ENCODE measurements around the gene FAM240B.

Gene FAM240B

DNA sequence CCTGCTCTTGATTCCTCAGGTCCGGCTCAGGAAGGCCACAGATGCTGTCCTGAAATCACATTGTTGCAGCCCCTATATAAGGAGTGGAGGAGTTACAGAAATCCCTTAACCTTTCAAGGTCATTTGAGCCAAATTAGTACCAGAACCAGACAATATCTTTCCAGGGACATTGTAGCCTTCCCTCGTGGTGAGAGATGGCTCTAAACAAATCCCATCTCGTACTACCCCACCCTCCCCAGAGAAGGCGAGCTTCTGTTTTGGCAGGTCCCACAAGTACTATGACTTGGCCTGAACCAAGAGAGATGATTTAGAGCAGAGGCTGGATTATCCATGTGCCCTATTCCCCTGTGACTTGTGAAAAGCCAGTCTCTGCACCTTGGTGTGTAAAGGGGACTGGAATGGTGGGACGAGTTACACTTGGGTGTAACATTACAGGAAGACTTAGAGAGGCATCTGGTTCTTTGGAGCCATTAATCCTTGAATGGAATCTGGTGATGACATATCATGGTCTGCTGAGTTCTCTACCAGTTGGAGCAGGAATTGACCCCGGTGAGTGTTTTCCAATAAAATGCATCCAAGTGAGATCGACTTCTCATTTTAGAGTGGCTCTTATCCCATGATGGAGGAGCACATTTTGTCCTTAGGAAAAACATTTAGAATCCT is at the start of gene FAM240B:
FAM240B (minus strand) TSS at position 51 of the 663 bp plus-strand sequence. CDS start 16,134 bp downstream, outside the sequence.
- no peak for DNase-seq

DNA sequence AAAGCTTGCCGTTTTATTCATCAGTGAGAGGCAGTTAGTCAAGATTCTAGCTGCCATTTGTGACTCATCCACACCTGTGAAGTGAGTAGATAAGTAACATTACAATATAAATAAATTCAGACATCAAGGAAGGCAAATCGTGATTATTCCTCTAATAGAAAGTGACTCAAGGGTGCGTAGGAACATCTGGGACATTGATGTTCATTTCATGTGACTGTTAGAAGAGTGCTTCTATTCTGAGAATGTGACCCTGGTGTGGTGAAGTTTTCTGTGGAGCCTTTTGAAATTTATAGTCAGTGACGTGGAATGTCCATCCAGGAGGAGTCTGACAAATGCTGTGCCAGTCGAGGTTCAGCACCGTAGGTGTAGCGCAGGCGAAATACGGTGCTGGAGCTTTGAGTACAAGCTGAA is 48.4 kb upstream of the FAM240B start:
- DNase-seq: no peak

- DNase-seq: no peak
These were observed 45.2 kb upstream of the FAM240B start for GRCh38 chr9:38765101-38765500.

- no peak for DNase-seq
These were observed 42.1 kb upstream of the FAM240B start for GRCh38 chr9:38761999-38762398.

GRCh38 chr9:38761339-38761738 is 41.4 kb upstream of the FAM240B start:
- no peak for DNase-seq

DNA sequence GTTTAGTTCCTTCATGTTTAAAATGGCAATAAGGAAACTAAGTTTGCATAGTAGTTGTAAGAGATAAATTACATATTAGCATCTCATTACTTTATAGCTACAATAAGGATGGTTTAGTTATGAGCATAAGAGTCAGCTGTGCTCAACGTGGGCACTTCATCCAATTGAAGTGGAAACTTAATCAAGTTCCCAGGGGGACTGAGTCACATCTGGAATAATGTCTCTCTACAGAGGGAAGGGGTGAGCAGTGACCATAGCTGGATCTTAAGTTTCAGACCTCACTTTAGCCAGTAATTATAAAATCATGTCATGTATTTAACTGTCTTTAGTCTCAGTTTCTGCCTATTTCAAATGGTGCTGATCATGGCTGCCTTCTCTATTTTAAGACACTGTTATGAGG is 36.8 kb upstream of the FAM240B start:
- no peak for DNase-seq

- DNase-seq: no peak
These were observed 28.0 kb upstream of the FAM240B start for GRCh38 chr9:38747941-38748340.

DNA sequence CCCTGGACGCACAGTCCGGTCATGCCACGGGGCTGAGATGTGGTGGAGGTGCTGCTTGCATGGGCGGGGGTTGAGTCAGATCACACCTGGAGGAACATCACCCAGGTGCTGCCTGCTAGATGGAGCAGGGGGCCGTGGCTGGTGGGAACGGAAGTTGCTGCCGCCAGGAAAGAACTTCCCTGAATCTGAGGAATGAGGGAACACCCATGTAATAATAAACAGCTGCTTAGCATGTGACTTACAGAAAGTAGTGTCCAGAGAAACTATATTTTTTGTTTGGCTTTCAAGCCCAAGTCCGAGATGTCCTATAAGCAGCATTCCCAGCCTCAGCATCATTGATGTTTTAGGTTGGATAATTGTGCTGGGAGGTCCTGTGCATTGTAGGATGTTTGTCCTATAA is 27.1 kb upstream of the FAM240B start:
- DNase-seq: no peak

DNA sequence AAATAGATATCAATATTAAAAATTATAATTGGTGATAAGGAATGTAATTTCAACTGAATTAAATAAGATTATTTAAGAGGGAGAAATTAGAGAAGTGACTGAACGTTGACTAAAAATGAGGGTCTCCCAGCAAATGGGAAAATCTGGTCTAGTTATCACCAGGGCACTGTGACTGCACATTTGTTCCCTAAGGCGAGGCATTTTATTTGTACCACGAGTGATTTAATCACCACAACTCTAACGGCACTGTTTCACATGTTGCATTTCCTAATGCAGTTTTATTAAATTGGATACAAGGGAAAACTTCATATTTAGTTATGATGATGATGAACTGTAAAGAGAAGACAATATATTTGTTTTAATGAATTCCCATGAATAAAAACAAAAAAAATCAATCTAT is 26.4 kb upstream of the FAM240B start:
- no peak for DNase-seq

GRCh38 chr9:38744484-38744883 is 24.6 kb upstream of the FAM240B start:
- DNase-seq: no peak

DNA sequence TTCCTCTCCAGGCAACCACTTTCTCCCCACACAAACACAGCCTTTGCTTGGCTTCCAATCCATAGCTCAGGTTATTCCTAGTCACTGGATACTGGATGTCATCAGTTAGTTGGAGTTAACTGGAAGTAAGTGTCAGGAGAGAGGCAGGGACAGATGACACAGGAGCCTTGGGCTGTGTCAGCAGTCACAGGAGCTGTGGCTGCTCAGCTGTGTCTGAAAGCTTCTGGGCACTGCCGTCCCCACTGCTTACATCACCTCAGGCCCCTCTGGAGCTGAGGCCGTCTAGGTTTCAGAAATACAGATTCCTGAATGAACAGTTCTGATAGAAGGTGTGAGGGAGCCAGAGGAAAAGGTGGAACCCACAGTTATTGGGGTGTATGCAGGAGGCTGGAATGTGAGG is 17.3 kb upstream of the FAM240B start:
- no peak for DNase-seq

DNA sequence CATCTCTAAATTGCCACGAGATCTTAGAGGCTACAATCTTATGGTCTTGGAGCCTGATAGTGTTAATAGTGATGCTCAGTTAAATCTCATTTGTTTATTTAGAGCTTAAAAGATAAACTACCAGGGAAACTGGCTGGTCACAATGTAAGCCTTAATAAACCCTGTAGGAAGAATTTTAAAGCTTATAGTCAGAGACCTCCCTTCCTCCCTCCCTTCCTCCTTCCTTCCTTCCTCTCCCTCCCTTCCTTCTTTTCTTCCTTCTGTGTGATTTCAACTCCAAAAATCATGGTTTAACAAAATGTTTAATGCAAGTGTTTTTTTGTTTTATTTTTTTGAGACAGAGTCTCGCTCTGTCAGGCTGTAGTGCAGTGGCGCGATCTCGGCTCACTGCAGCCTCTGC is 14.9 kb upstream of the FAM240B start:
- DNase-seq: no peak

- DNase-seq: no peak
These were observed 13.6 kb upstream of the FAM240B start for GRCh38 chr9:38733503-38733902.

DNA sequence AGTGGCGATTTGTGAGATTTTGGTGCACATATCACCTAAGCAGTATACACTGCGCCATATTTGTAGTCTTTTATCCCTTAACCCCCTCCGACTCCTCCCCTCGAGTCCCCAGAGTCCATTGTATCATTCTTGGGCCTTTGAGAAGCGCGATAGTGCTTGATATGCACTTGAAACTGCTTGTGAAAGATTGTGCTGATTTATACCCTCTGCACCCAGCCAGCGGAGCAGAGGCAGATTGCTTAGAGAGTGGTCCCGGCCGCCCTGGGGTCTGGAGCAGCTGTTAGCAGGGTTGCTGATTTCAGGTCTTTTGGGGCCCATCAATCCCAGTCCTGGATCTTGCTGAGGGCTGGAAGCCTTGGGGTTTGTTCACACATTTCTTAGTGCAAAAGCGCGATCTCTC is 13.0 kb upstream of the FAM240B start:
- no peak for DNase-seq

DNA sequence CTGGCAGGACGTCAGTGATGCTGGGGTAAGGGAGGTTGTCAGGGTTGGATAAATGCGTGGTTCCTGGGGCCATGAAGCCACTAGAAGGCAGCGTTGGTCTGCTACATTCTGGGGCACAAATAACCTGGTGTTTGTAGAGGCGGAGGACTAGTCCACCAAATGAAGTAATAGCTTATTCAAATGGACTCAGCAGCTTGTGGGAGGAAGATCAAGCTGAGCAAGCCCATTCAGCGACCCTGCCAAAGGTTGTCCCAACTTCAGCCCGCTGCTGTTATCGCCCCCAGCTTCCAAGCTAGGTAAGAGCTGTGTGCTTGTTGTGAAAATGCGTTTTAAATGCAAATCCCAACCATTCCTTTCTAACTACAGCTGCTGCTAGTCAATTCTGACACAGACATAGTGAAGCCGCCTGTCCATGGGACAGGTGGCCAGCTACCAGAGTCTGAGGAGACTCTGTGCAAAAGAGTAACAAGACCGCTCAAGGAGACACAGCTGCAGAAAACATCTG is 7.6 kb upstream of the FAM240B start:
- DNase-seq: no peak

GRCh38 chr9:38724754-38725153 is 4.8 kb upstream of the FAM240B start:
- DNase-seq: no peak

DNA sequence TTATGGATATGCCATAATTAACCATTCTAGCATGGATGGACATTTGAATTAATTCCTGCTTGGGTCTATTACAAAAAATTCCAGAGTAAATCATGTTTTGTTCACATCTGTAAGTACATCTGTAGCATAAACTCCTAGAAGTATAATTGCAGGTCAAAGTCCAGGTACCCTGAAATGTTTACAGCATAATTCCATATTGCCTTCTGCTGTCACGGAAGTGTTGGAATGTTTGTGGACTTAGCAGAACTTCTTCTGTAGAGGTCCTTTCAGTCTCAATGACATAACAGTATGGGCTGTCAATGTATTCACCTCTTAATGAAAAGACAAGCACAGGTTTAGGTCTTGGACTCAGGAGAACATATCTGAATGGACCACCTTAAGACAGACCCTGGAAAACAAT is 1.8 kb downstream of the FAM240B start:
- DNase-seq: no peak

- no peak for DNase-seq
These were observed 4.2 kb downstream of the FAM240B start for GRCh38 chr9:38715684-38716083.

- DNase-seq: no peak
These were observed 6.5 kb downstream of the FAM240B start for GRCh38 chr9:38713426-38713825.

GRCh38 chr9:38708759-38709158 is 11.2 kb downstream of the FAM240B start:
- no peak for DNase-seq

- no peak for DNase-seq
These were observed 11.9 kb downstream of the FAM240B start for GRCh38 chr9:38707885-38708637.

DNA sequence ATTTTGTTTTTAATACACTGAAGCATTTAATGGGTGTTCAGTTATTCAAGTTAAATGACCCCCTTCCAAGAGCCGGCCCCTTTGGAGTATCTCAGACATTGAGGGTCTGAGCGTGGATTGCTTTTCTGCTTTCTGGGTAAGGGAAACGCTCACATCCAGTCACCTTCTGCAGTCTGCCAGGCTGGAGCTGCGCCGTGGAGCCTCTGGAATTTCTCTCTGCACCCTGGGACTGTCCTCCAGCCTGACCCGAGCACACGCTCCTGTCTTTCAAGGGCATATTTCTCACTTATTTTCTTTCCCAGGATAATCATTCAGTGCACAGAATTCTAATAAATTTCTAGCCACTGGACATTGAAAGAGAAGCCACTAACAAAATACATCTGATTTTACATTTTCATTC is 13.4 kb downstream of the FAM240B start:
- DNase-seq: no peak

- DNase-seq: no peak
These were observed 14.0 kb downstream of the FAM240B start for GRCh38 chr9:38705917-38706316.

DNA sequence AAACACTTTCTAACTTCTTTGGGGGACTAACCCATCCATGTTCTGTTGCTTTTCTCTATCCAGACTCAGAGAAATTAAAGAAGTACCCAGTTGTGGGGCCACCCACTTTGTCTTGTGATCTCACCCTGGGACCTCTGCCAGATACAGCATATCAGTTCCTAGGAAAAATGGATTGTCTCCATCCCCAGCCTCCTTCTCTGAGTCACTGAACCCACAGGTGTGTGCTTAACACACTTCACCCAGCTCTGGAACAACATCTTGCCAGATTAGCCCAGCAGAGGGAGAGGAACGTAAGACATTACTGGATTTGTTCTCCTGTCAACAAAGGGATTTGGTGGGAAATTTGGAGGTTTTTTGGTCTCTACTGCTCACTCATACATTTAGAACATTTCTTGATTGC is 19.2 kb downstream of the FAM240B start:
- no peak for DNase-seq

DNA sequence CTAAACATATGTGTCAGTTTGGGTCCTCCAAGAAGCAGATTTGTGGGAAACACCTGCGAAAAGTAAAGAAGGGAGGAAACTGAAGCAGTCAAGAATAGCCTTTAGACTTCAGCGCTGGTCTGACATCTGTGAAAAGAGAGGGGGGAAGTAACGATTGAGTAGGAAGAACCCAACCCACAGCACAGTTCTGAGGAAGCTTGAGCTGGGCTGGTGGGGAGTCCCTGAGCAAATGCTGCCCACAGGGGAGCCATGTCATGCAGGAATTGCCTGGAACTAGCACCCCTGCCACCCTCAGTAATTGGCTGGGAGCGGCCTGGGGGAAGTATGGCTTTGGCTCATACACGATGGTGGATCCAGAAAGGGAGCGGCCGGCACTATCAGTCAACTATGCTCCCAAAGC is 20.6 kb downstream of the FAM240B start:
- DNase-seq: no peak

Data from NCI-H2081 treated with DMSO at 0.1 percent for 48 hours (cell line).